ENCODE data around the gene SLC35E1.
"Not testable (repeated sequence)": the region's sequence is repeated elsewhere in the genome, so short reads cannot be mapped to it uniquely, and the experiment has no call there.

The SLC35E1 gene

DNA sequence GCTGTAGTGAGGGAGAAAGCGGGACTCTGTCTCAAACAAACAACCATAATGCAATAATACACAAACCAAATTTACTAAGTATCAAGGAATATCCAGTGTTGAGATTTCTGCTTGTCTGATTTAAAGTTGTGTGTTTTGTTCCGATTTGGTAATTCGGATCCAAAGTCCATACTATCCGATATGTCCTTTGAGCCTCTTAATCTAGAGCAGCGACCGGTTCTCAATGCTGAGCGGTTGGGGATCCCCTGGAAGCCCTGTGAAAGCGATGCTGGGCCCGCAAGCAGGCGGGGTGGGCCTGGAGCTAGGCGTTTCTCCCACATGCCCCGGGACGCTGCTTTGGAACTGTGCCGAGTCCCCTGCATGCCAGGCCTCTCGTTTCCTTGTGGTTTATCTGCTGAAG lies 55.8 kb downstream of the SLC35E1 start:
- TF ChIP-seq, protein P1, sequence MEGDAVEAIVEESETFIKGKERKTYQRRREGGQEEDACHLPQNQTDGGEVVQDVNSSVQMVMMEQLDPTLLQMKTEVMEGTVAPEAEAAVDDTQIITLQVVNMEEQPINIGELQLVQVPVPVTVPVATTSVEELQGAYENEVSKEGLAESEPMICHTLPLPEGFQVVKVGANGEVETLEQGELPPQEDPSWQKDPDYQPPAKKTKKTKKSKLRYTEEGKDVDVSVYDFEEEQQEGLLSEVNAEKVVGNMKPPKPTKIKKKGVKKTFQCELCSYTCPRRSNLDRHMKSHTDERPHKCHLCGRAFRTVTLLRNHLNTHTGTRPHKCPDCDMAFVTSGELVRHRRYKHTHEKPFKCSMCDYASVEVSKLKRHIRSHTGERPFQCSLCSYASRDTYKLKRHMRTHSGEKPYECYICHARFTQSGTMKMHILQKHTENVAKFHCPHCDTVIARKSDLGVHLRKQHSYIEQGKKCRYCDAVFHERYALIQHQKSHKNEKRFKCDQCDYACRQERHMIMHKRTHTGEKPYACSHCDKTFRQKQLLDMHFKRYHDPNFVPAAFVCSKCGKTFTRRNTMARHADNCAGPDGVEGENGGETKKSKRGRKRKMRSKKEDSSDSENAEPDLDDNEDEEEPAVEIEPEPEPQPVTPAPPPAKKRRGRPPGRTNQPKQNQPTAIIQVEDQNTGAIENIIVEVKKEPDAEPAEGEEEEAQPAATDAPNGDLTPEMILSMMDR (IDR thresholded peaks at IDR 0.05; ENCODE audit: low read depth, low read length): no peak
- in situ Hi-C loops (cut with HindIII; ENCODE audit: low sequenced_read_pairs): no loop called here
- no peak overlapping the region for H3K4me3 ChIP-seq (ENCODE audit: low read depth, low read length)
- DNase-seq (ENCODE audit: low read depth, low spot score): no peak

DNA sequence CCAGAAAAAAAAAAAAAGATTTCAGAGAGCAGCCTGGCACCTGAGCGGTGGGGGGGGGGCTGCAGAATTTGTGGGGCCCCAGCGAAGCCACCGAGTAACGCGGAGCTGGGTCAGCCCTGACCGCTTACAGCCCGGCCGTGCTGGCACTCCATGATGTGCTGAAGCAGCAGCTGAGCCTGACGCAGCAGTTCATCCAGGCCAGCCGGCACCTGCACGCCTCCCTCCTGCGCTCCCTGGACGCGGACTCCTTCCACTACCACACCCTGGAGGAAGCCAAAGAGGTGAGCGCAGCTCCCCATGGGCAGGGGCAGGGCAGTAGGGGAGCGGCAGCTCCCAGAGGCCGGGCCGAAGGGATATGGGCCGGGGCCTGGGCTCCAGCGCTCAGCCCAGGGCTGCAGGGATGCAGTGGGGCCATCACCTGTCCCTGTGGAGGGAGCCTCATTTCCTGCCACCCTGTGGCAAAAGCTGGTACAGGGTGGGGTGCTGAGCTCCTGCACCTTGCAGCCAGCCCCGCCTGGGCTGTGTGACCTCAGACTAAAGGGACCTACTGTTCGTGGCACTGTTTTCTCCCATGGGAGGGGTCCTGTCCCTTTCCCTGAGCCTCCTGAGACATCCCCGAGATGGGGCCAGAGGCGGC lies 57.7 kb downstream of the SLC35E1 start:
- no peak overlapping the region for H3K4me3 ChIP-seq (ENCODE audit: low read depth, low read length)
- no peak for DNase-seq (ENCODE audit: low read depth, low spot score)
- TF ChIP-seq, protein P1 (IDR thresholded peaks at IDR 0.05; ENCODE audit: low read depth, low read length): no peak
- in situ Hi-C loops (cut with HindIII; ENCODE audit: low sequenced_read_pairs): no loop called here

- not testable (repeated sequence) for H3K4me3 ChIP-seq (ENCODE audit: low read depth, low read length)
These were observed 59.6 kb downstream of the SLC35E1 start for GRCh38 chr19:16512611-16513010.

DNA sequence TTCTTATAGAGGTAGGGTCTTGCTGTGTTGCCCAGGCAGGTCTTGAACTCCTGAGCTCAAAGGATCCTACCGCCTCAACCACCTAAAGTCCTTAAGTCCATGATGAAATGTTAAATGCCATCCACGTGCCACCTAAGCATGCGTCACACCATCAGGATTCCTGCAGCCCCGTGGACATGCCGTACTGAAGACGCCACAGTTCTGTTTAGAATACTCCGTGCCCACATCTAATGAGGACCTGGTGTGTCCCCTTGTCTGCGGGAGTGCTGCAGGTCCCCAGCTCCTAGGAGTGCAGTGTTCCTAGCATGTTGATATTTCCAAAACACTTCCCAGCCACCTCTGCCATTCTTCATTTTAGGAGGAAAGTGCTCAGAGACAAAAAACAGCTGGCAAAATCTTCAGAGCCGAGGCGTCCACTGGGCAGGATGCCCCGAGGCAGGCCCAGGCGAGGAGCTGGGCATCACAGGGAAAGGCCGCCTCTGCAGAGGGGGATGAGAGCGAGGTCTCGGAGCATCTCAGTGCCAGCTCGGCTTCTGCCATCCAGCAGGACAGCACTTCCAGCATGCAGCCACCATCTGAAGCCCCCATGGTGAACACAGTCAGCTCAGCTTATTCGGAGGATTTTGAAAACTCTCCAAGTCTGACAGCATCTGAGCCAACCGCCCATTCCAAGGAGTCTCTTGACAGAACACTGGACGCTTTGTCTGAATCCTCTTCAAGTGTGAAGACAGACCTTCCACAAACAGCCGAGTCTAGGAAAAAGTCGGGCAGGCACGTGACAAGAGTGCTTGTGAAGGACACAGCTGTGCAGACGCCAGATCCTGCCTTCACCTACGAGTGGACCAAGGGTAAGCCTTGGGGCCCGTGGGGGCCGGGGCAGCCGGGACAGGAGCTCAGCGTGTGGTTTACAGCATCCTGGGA lies 62.8 kb downstream of the SLC35E1 start:
- TF ChIP-seq, protein P1 (IDR thresholded peaks at IDR 0.05; ENCODE audit: low read depth, low read length): no peak
- peak; percentile 11 for DNase-seq (ENCODE audit: low read depth, low spot score)
- H3K4me3 ChIP-seq (ENCODE audit: low read depth, low read length): no peak overlapping the region
- in situ Hi-C loops (cut with HindIII; ENCODE audit: low sequenced_read_pairs): no loop called here

More at GRCh38 chr19:16512611-16513010, 59.6 kb downstream of the SLC35E1 start:
- in situ Hi-C loops (cut with HindIII; ENCODE audit: low sequenced_read_pairs); DNase-seq (ENCODE audit: low read depth, low spot score): not testable (repeated sequence)

GRCh38 chr19:16508546-16508945 lies 63.7 kb downstream of the SLC35E1 start:
- in situ Hi-C loops (cut with HindIII; ENCODE audit: low sequenced_read_pairs): no loop called here
- TF ChIP-seq, protein P1 (IDR thresholded peaks at IDR 0.05; ENCODE audit: low read depth, low read length): no peak
- no peak overlapping the region for H3K4me3 ChIP-seq (ENCODE audit: low read depth, low read length)
- DNase-seq (ENCODE audit: low read depth, low spot score): no peak

DNA sequence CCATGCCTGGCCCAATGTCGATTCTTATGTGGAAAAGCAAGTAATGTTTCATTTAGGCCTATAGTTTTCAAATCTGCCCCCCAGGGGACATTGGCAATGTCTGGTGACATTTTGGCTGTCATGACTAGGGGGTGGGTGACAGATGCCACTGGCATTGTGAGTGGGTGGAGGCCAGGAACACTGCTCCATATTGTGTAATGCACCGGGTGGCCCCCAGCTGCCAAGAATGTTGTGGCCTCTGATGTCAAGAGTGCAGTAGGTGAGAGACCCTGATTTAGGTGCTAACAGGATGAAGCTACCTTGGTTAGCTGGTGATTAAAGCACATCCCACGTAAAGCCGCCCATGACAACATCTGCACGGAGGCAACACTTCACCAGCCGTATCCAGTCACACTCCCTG lies 65.3 kb downstream of the SLC35E1 start:
- in situ Hi-C loops (cut with HindIII; ENCODE audit: low sequenced_read_pairs): no loop called here
- no peak overlapping the region for H3K4me3 ChIP-seq (ENCODE audit: low read depth, low read length)
- DNase-seq (ENCODE audit: low read depth, low spot score): no peak
- TF ChIP-seq, protein P1 (IDR thresholded peaks at IDR 0.05; ENCODE audit: low read depth, low read length): no peak

GRCh38 chr19:16506161-16506560 lies 66.1 kb downstream of the SLC35E1 start:
- in situ Hi-C loops (cut with HindIII; ENCODE audit: low sequenced_read_pairs); H3K4me3 ChIP-seq (ENCODE audit: low read depth, low read length); DNase-seq (ENCODE audit: low read depth, low spot score): not testable (repeated sequence)

Measured in astrocyte of the spinal cord (primary cell).